Measurements from ENCODE around the gene BORCS8.
A peak's percentile ranks its signal among the peaks of the same experiment; 100 is the strongest.

Gene BORCS8

DNA sequence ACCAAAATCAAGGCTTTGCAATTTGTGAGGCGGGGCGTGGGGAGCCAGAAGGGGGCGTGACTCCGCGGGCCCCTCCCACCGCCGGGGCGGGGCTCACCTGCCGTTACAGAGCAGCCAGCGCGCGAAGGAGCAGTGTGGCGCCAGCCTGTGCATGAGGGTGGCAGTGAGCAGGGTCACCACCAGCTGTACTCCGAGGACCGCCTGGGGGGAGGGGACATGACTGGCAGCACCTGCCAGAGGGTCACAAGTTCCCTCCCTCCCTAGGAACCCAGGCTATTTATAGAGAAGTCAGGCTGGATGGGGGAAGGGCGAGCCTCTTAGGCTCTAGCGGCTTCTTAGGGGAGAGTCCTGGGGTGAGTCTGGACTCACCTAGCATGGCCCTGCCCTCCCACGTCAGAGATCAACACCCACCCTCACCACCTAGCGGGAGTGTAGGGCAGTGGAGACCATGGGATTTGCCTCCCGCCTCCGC, 57.2 kb downstream of the BORCS8 start:
- peaks cover 0 to 20% (median 9%) of the 10 kb centered on the region in 4 experiments for H3K36me3 ChIP-seq (ENCODE audit: control insufficient read depth in 4 of 4, insufficient read depth in 4 of 4, low read length in 3 of 4)
- no peaks in the 10 kb centered on the region for H3K27me3 ChIP-seq (replicated peaks in 2 of 5; ENCODE audit: control insufficient read depth in 4 of 5, insufficient read depth in 5 of 5, low read length in 4 of 5)
- 18% methylated on average over 14 of the region's 21 CpGs for WGBS (ENCODE audit: insufficient coverage)
- peak; percentile 64 to 93 (median 90) for DNase-seq
- H3K4me3 ChIP-seq (ENCODE audit: control insufficient read depth in 1 of 7, extremely low read depth in 1 of 7, insufficient read depth in 4 of 7, low read depth in 2 of 7, low read length in 6 of 7) = peak overlapping the region in 2 of 7 experiments; percentile 14 to 43
- POLR2A ChIA-PET = no interaction called here
- H3K4me1 ChIP-seq (ENCODE audit: control extremely low read depth in 1 of 4, control insufficient read depth in 4 of 4, insufficient read depth in 4 of 4, low read length in 3 of 4) = peaks cover 0 to 24% (median 16%) of the 10 kb centered on the region in 4 experiments
- H3K9me3 ChIP-seq (ENCODE audit: control extremely low read depth in 1 of 5, control insufficient read depth in 4 of 5, insufficient read depth in 2 of 5, low read depth in 1 of 5, low read length in 4 of 5) = peaks cover 0 to 12% (median 6%) of the 10 kb centered on the region in 5 experiments
- CTCF ChIA-PET = interaction anchor here (1.3 to 3.2 kb wide), 2 partner anchors 11 to 23 kb away, joined by 3 to 9 read pairs; no protein-coding TSS in a partner anchor
- H3K27ac ChIP-seq (ENCODE audit: insufficient read depth in 1 of 2, low read depth in 1 of 2, low read length in 2 of 2, poor library complexity in 1 of 2, severe bottlenecking in 2 of 2) = no peak overlapping the region

DNA sequence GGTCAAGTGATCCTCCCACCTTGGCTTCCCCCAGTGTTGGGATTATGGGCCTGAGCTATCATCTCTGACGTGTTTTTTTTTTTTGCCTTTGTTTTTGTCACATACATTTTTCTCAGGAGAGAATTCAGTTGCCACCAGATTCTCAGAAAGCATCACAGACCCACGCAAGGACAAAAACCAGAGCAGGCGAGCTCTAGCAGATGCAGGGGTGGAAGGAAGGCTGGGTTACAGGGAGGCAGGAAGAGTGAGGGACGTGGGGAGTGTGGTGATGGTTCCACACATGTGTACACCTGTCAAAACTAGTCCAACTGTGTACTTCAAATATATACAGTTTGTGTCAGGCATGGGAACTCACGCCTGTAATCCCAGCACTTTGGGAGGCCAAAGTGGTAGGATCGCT, 58.0 kb downstream of the BORCS8 start:
- POLR2A ChIA-PET = no interaction called here
- CTCF ChIA-PET = no interaction called here
- Histone ChIP-seq H3K36me3 (ENCODE audit: control insufficient read depth in 4 of 4, insufficient read depth in 4 of 4, low read length in 3 of 4) (peaks cover 0 to 20% (median 9%) of the 10 kb centered on the region in 4 experiments), H3K9me3 (ENCODE audit: control extremely low read depth in 1 of 5, control insufficient read depth in 4 of 5, insufficient read depth in 2 of 5, low read depth in 1 of 5, low read length in 4 of 5) (peaks cover 0 to 12% (median 6%) of the 10 kb centered on the region in 5 experiments), H3K27ac (ENCODE audit: insufficient read depth in 1 of 2, low read depth in 1 of 2, low read length in 2 of 2, poor library complexity in 1 of 2, severe bottlenecking in 2 of 2) (no peak overlapping the region), H3K27me3 (replicated peaks in 2 of 5; ENCODE audit: control insufficient read depth in 4 of 5, insufficient read depth in 5 of 5, low read length in 4 of 5) (no peaks in the 10 kb centered on the region), H3K4me3 (ENCODE audit: control insufficient read depth in 1 of 7, extremely low read depth in 1 of 7, insufficient read depth in 4 of 7, low read depth in 2 of 7, low read length in 6 of 7) (no peak overlapping the region), H3K4me1 (ENCODE audit: control extremely low read depth in 1 of 4, control insufficient read depth in 4 of 4, insufficient read depth in 4 of 4, low read length in 3 of 4) (peaks cover 0 to 24% (median 16%) of the 10 kb centered on the region in 4 experiments)
- DNase-seq = no peak
- 97% methylated on average over 4 of the region's 6 CpGs for WGBS (ENCODE audit: insufficient coverage)

DNA sequence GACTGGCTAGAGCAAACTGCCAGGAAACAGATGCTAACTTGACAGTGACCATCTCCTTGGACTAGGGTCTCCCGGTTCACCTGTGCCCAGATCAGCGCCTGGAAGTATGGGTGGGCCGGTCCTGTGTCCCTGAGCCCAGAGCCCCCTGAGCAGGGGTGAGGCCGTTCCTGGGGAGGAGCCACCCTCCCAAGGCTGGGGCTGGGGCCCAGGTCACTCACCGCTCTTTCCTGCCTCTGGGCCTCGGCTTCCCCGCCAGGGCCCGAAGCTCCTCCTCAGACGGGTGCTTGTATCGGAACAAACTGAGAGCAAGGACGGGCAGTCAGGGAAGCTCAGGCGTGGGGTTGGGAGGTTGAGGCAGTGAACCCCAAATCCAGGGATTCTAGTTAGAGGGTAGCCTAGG, 59.0 kb downstream of the BORCS8 start:
- peaks cover 0 to 20% (median 9%) of the 10 kb centered on the region in 4 experiments for H3K36me3 ChIP-seq (ENCODE audit: control insufficient read depth in 4 of 4, insufficient read depth in 4 of 4, low read length in 3 of 4)
- POLR2A ChIA-PET = no interaction called here
- CTCF ChIA-PET = interaction anchor here (1.5 kb wide), 1 partner anchor 21 kb away, joined by 3 read pairs; no protein-coding TSS in a partner anchor

DNA sequence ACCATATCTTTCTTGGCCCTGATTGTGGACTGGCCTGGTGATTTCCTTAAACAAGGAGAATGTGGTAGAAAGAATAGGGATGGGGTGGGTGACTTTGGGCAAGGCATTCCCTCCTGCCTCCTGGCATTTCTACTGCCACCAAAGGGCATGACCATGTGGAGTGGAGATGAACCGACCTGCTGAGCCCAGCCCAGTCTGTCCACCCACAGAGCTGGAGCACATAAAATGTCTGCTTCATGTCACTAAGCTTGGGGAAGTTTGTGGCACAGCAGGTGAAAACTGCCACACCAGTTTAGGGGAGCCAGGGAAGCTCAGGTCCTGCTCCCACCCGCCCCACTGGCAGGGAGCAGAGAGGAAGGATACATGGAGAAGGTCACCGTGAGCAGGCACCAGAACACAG, 60.0 kb downstream of the BORCS8 start:
- no peak overlapping the region for H3K4me3 ChIP-seq (ENCODE audit: control insufficient read depth in 1 of 7, extremely low read depth in 1 of 7, insufficient read depth in 4 of 7, low read depth in 2 of 7, low read length in 6 of 7)
- WGBS (ENCODE audit: insufficient coverage) = 97% methylated on average over 3 of the region's 3 CpGs
- no peaks in the 10 kb centered on the region for H3K27me3 ChIP-seq (replicated peaks in 2 of 5; ENCODE audit: control insufficient read depth in 4 of 5, insufficient read depth in 5 of 5, low read length in 4 of 5)
- no peak for DNase-seq
- H3K4me1 ChIP-seq (ENCODE audit: control extremely low read depth in 1 of 4, control insufficient read depth in 4 of 4, insufficient read depth in 4 of 4, low read length in 3 of 4) = peaks cover 0 to 11% (median 6%) of the 10 kb centered on the region in 4 experiments
- ChIA-PET POLR2A (no interaction called here), CTCF (interaction anchor here (1.5 kb wide), 1 partner anchor 20 kb away, joined by 3 read pairs; no protein-coding TSS in a partner anchor)
- peaks cover 0 to 20% (median 9%) of the 10 kb centered on the region in 4 experiments for H3K36me3 ChIP-seq (ENCODE audit: control insufficient read depth in 4 of 4, insufficient read depth in 4 of 4, low read length in 3 of 4)
- peaks cover 0 to 12% (median 6%) of the 10 kb centered on the region in 5 experiments for H3K9me3 ChIP-seq (ENCODE audit: control extremely low read depth in 1 of 5, control insufficient read depth in 4 of 5, insufficient read depth in 2 of 5, low read depth in 1 of 5, low read length in 4 of 5)
- no peak overlapping the region for H3K27ac ChIP-seq (ENCODE audit: insufficient read depth in 1 of 2, low read depth in 1 of 2, low read length in 2 of 2, poor library complexity in 1 of 2, severe bottlenecking in 2 of 2)

More for the DNA sequence above, 59.0 kb downstream of the BORCS8 start:
- peaks cover 0 to 12% (median 6%) of the 10 kb centered on the region in 5 experiments for H3K9me3 ChIP-seq (ENCODE audit: control extremely low read depth in 1 of 5, control insufficient read depth in 4 of 5, insufficient read depth in 2 of 5, low read depth in 1 of 5, low read length in 4 of 5)
- no peaks in the 10 kb centered on the region for H3K27me3 ChIP-seq (replicated peaks in 2 of 5; ENCODE audit: control insufficient read depth in 4 of 5, insufficient read depth in 5 of 5, low read length in 4 of 5)
- DNase-seq = no peak
- H3K27ac ChIP-seq (ENCODE audit: insufficient read depth in 1 of 2, low read depth in 1 of 2, low read length in 2 of 2, poor library complexity in 1 of 2, severe bottlenecking in 2 of 2) = no peak overlapping the region
- WGBS (ENCODE audit: insufficient coverage) = 96% methylated on average over 7 of the region's 12 CpGs
- H3K4me3 ChIP-seq (ENCODE audit: control insufficient read depth in 1 of 7, extremely low read depth in 1 of 7, insufficient read depth in 4 of 7, low read depth in 2 of 7, low read length in 6 of 7) = no peak overlapping the region
- H3K4me1 ChIP-seq (ENCODE audit: control extremely low read depth in 1 of 4, control insufficient read depth in 4 of 4, insufficient read depth in 4 of 4, low read length in 3 of 4) = peaks cover 0 to 20% (median 13%) of the 10 kb centered on the region in 4 experiments

Measured in common myeloid progenitor, CD34-positive (primary cell).